GM12878 (cell line): ENCODE results near the gene PMIS2. TPM values are rescaled to one million over a fixed set of nuclear protein-coding genes. Genes with fewer than 3 reads are reported as not detected.

Experiments used
- ATAC-seq: fragments of 200-7000 bp; cut with Tn5 transposase; 3 replicates; pipeline ENCODE4 v1.9.1; 2020; ENCODE audit warnings: mild to moderate bottlenecking, moderate library complexity
- BruUV-seq: library from RNA; stranded (reverse); fragments of 400-500 nt; replicated peaks from 2 replicates; lab custom pipeline; 2021; lab: Mats Ljungman, UMichigan
- CTCF ChIA-PET: fragments of 300-600 bp; sonication (Branson Sonifier 250); formaldehyde crosslinking; extraction: SDS; loops from one replicate; lab custom pipeline; 2021; ENCODE audit warnings: inconsistent platforms; lab: Yijun Ruan, JAX
- POLR2A ChIA-PET: fragments of 350-600 bp; formaldehyde crosslinking; extraction: SDS; loops from one replicate; lab custom pipeline; 2021; ENCODE audit warnings: inconsistent platforms; lab: Charles Lee
- RAD21 ChIA-PET: fragments of 300-600 bp; sonication (Branson Sonifier 250); formaldehyde crosslinking; loops from one replicate; lab custom pipeline; 2023; ENCODE audit warnings: antibody characterized with exemption; ENCODE audit not compliant: unreplicated experiment; lab: Charles Lee
- SMC1A ChIA-PET: fragments of 300-600 bp; sonication (Branson Sonifier 250); formaldehyde crosslinking; loops from one replicate; lab custom pipeline; 2023; ENCODE audit not compliant: unreplicated experiment, uncharacterized antibody; lab: Charles Lee
- DNase-seq: peaks from one replicate; pipeline ENCODE4 v3.0.0-alpha.2; 2011; ENCODE audit warnings: low read depth, low spot score
- FAIRE-seq: peaks from 3 replicates; lab custom pipeline; 2011; peaks lifted over from hg19 to GRCh38; lab: Jason Lieb, UNC
- H2AFZ ChIP-seq: 2 replicates; pipeline ENCODE4 v1.6.0; 2011; ENCODE audit warnings: low read depth, low read length, control low read depth; ENCODE audit not compliant: control insufficient read depth
- H3K27ac ChIP-seq: 2 replicates; pipeline ENCODE4 v1.5.1; 2011; ENCODE audit warnings: control low read depth; ENCODE audit not compliant: control insufficient read depth, insufficient read depth
- H3K27me3 ChIP-seq, 2 experiments: replicated peaks in 1 of 2; 2 replicates each; pipeline versions ENCODE4 v1.6.0 to v1.6.1; 2011; ENCODE audit warnings: low read length in 1 of 2; ENCODE audit not compliant: control insufficient read depth in 2 of 2, insufficient read depth in 2 of 2
- H3K36me3 ChIP-seq, 2 experiments: 2 replicates each; pipeline ENCODE4 v1.5.1; 2011; ENCODE audit warnings: low read length in 1 of 2; ENCODE audit not compliant: control insufficient read depth in 2 of 2, insufficient read depth in 2 of 2
- H3K4me1 ChIP-seq: 2 replicates; pipeline ENCODE4 v1.6.1; 2011; ENCODE audit warnings: mild to moderate bottlenecking, low read length, moderate library complexity, mixed read lengths; ENCODE audit not compliant: control insufficient read depth, insufficient read depth
- H3K4me2 ChIP-seq: 2 replicates; pipeline ENCODE4 v1.6.0; 2011; ENCODE audit warnings: control low read depth; ENCODE audit not compliant: control insufficient read depth, insufficient read depth
- H3K4me3 ChIP-seq: fragments of 200-600 bp; sonication (generic); 2 replicates; pipeline ENCODE4 v1.5.1; 2016
- H3K79me2 ChIP-seq: 2 replicates; pipeline ENCODE4 v1.6.0; 2011; ENCODE audit warnings: low read length; ENCODE audit not compliant: control insufficient read depth, insufficient read depth
- H3K9ac ChIP-seq: 2 replicates; pipeline ENCODE4 v1.8.0; 2011; ENCODE audit warnings: low read length, control low read depth, mixed read lengths; ENCODE audit not compliant: control insufficient read depth, insufficient read depth
- H3K9me3 ChIP-seq: replicated peaks from 3 replicates; pipeline ENCODE4 v1.5.1; 2011; ENCODE audit warnings: mild to moderate bottlenecking, low read length; ENCODE audit not compliant: control insufficient read depth, insufficient read depth
- H4K20me1 ChIP-seq: 2 replicates; pipeline ENCODE4 v1.6.0; 2011; ENCODE audit not compliant: control insufficient read depth, insufficient read depth
- ETV6 ChIP-seq, 2 experiments: fragments of 450-650 bp in 1 of 2; IDR thresholded peaks in 1 of 2; conservative IDR thresholded peaks in 1 of 2; 2 replicates each; pipeline ENCODE4 v1.6.1; 2014; ENCODE audit warnings: antibody characterized with exemption in 1 of 2, borderline replicate concordance in 1 of 2, low read depth in 1 of 2, mild to moderate bottlenecking in 1 of 2, moderate library complexity in 1 of 2
- WGBS: methylation state at CpG from one replicate; pipeline ENCODE4 v1.1.6; 2016; ENCODE audit warnings: low lambda C conversion rate; ENCODE audit not compliant: insufficient replicate concordance, insufficient coverage; ENCODE audit errors: missing lambda C conversion rate; 5-methylcytosine and 5-hydroxymethylcytosine counted together
- in situ Hi-C: fragments of 300-500 bp; cut with MboI; formaldehyde crosslinking; loops from 9 replicates; pipeline ENCODE4 v1.14.3; 2018; ENCODE audit warnings: mixed read lengths
- intact Hi-C: fragments of 100-400 bp; cut with micrococcal nuclease; formaldehyde crosslinking; loops from one replicate; pipeline ENCODE4 v1.14.2; 2022; ENCODE audit not compliant: unreplicated experiment
- polyA plus RNA-seq, 11 experiments: library from polyadenylated mRNA; depleted of rRNA in 4 of 11; unstranded in 6 of 11; stranded (reverse) in 5 of 11; fragments of >200 nt; fragmentation: Nextera tagmentation in 4 of 11; fragmentation: Illumina TruSeq in 1 of 11; extraction: Ambion mirVana in 4 of 11; extraction: Trizol in 1 of 11; gene quantifications; 1 replicate in 1 of 11; 2 replicates in 10 of 11; pipeline versions ENCODE4 v1.2.1 to v1.2.3, GENCODE V29; 2011 to 2016; ENCODE audit warnings: inconsistent platforms in 2 of 11, missing spikeins in 2 of 11, low read depth in 1 of 11
- total RNA-seq, 4 experiments: library from RNA; depleted of rRNA in 3 of 4; stranded (reverse); fragments of >200 nt in 3 of 4; fragmentation: Illumina TruSeq in 1 of 4; extraction: Trizol in 1 of 4; gene quantifications; 2 replicates each; pipeline versions ENCODE4 v1.2.1 to v1.2.3, GENCODE V29; 2013 to 2021
- TF ChIP-seq, protein P1 (sequence below): IDR thresholded peaks from 2 replicates; pipeline ENCODE4 v1.6.1; 2012; ENCODE audit warnings: improper control_type of control experiment, low read depth, low read length; ENCODE audit not compliant: insufficient replicate concordance

The PMIS2 gene
- total and polyA plus RNA-seq, 10 of the 15 experiments (the other 5 are each of a cell fraction or from before 2014, with no cell fraction given) = not detected

DNA sequence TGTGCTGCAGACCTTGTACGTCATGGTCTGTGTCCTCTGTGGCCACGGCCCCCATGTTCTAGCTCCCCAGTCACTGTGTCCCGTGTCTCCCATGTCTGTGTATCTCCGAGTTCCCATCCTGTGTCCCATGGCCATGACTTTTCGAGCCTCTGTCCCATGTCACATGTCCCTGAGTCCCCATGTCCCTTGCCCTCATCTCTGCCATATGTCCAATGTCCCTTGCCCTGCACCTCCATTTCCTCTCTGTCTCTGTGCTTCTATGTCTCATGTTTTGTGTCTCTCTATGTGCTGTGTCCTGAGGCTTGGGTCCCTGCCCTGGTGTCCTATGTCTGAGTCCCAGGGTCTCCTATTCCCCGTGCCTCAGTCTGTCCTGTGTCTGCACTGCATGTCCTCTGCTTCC lies 24.5 kb upstream of the PMIS2 start:
- POLR2A ChIA-PET = no interaction called here
- ATAC-seq (no peak), FAIRE-seq (no peak), DNase-seq (no peak)
- H2AFZ ChIP-seq = no peak overlapping the region
- H3K9ac ChIP-seq = no peak overlapping the region
- WGBS = 2% methylated on average over 6 of the region's 6 CpGs
- BruUV-seq = no TSS peak
- RAD21 ChIA-PET = no interaction called here
- H3K4me3 ChIP-seq = no peak overlapping the region
- H3K27ac ChIP-seq = no peak overlapping the region
- SMC1A ChIA-PET = no interaction called here
- CTCF ChIA-PET = interaction anchor here (2.6 kb wide), 1 partner anchor 12 kb away, joined by 17 read pairs; no protein-coding TSS in a partner anchor
- H3K79me2 ChIP-seq = no peaks in the 10 kb centered on the region
- no peak overlapping the region for H3K4me2 ChIP-seq
- in situ Hi-C loops = no loop called here
- TF ChIP-seq, protein P1, sequence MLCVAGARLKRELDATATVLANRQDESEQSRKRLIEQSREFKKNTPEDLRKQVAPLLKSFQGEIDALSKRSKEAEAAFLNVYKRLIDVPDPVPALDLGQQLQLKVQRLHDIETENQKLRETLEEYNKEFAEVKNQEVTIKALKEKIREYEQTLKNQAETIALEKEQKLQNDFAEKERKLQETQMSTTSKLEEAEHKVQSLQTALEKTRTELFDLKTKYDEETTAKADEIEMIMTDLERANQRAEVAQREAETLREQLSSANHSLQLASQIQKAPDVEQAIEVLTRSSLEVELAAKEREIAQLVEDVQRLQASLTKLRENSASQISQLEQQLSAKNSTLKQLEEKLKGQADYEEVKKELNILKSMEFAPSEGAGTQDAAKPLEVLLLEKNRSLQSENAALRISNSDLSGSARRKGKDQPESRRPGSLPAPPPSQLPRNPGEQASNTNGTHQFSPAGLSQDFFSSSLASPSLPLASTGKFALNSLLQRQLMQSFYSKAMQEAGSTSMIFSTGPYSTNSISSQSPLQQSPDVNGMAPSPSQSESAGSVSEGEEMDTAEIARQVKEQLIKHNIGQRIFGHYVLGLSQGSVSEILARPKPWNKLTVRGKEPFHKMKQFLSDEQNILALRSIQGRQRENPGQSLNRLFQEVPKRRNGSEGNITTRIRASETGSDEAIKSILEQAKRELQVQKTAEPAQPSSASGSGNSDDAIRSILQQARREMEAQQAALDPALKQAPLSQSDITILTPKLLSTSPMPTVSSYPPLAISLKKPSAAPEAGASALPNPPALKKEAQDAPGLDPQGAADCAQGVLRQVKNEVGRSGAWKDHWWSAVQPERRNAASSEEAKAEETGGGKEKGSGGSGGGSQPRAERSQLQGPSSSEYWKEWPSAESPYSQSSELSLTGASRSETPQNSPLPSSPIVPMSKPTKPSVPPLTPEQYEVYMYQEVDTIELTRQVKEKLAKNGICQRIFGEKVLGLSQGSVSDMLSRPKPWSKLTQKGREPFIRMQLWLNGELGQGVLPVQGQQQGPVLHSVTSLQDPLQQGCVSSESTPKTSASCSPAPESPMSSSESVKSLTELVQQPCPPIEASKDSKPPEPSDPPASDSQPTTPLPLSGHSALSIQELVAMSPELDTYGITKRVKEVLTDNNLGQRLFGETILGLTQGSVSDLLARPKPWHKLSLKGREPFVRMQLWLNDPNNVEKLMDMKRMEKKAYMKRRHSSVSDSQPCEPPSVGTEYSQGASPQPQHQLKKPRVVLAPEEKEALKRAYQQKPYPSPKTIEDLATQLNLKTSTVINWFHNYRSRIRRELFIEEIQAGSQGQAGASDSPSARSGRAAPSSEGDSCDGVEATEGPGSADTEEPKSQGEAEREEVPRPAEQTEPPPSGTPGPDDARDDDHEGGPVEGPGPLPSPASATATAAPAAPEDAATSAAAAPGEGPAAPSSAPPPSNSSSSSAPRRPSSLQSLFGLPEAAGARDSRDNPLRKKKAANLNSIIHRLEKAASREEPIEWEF = no peak
- no peak for TF ChIP-seq ETV6 (conservative IDR thresholded peaks at IDR 0.05 in 1 of 2, IDR thresholded peaks at IDR 0.05 in 1 of 2; ENCODE audit: borderline replicate concordance in 1 of 2, low read depth in 1 of 2)
- no peaks in the 10 kb centered on the region for H4K20me1 ChIP-seq
- no peaks in the 10 kb centered on the region; the same call in 2 of the 3 replicates for H3K9me3 ChIP-seq
- no peaks in the 10 kb centered on the region for H3K36me3 ChIP-seq
- intact Hi-C loops = no loop called here
- H3K27me3 ChIP-seq = no peaks in the 10 kb centered on the region; a peak in 2 of 4 replicates
- H3K4me1 ChIP-seq = peaks cover 30% of the 10 kb centered on the region
